Glomerular visceral epithelial cell (primary cell): ENCODE results near the gene AHRR.
"Not testable (repeated sequence)": the region's sequence is repeated elsewhere in the genome, so short reads cannot be mapped to it uniquely, and the experiment has no call there.

ENCODE experiments used
- DNase-seq: peaks from one replicate; pipeline ENCODE4 v3.0.0-alpha.2; 2016; ENCODE audit errors: extremely low spot score

The AHRR gene

DNA sequence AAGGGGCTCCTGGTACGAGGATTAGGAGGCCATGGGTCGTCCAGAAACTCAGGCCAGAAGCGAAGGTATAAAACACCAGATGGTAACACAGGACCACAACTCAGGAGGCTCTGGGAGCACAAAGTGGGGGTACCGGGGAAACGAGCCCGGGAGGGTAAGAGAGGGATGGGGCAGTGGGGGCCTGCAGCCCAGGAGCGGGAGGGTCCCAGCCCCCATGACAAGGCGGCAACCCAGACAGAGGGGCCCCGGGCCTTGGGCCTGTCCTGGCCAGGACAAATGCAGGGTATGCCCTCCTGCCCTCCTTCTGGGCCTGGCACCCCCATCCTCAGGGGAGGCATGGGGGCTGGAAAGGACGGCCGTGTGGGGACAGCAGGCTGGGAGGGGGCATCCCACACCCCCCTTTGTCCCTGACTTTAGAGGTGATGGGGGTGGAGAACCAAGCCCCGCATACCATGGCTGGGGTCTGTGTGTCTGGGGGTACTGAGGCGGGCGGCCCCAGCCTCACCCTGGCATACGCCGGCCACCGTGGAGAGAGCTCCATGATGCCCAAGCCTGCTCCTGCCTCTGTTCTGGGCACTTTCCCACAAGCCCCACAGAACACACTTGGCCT, 74.5 kb downstream of the AHRR start:
- no peak for DNase-seq

DNA sequence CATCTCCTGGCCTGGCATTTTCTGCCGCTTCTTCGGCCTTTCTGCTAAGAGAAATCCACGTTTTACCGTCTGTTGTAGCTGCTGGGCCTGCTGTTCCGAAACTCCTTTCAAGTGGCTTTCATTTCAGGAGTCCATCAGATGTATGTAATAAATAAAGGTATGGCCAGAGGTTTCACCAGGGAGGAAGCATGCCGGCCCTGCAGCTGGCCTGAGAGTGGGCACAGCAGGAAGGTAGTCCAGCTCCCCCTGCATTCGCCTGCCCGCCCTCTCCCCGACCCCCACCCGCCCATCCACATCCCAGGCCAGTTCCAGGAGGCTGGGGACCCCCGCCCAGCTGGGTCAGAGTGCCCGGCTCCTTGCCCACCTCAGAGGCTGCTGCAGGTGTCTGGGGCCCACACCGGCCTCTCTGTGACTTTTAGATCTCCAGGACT, 75.0 kb downstream of the AHRR start:
- no peak for DNase-seq

DNA sequence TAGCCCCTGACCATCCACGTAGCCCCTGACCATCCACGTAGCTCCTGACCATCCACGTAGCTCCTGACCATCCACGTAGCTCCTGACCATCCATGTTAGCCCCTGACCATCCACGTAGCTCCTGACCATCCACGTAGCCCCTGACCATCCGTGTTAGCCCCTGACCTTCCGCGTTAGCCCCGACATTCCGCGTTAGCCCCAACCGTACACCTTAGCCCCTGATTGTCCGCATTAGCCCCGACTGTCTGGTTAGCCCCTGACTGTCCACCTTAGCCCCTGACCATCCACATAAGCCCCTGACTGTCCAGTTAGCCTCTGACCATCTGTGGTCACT, 76.6 kb downstream of the AHRR start:
- DNase-seq: not testable (repeated sequence)

DNA sequence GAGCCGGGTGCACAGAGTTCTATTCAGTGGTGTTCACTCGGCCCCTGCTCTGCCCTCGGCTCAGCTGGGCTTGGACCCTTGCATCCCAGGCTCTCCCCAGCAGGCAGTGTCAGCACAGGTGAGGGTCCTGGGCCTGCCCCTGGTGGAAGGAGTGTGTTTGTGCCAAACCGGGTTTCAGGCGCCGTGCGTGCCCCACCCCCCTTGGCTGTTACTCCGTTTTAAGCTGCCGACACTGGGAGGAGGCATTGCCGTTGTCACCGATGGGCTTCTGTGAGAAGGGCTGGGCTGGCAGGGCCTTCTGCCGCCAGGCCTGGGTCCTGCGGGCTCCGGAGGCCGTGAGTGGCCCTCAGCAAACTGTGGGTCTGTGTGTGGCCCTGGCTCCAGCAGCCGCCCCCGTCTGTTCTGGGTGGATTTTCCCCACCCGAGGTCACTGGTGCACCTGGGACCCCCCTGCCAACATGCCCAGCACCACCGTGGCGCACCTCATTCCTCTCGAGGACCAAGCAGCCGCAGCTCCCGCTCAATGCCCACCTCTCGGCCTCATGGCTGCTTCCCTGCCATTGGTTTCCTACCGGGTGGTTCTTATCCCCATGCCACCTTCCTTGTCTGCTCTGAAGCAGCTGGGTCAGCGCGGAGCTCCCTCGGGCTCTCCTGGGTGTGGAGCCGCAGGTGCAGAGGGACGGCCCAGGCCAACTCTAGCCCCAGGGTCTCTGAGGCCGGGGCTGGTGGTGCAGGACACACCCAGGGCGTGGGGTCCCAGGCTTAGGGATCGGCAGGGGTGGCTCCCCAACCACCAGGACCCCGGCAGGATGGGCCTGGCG, 77.2 kb downstream of the AHRR start:
- no peak for DNase-seq

DNA sequence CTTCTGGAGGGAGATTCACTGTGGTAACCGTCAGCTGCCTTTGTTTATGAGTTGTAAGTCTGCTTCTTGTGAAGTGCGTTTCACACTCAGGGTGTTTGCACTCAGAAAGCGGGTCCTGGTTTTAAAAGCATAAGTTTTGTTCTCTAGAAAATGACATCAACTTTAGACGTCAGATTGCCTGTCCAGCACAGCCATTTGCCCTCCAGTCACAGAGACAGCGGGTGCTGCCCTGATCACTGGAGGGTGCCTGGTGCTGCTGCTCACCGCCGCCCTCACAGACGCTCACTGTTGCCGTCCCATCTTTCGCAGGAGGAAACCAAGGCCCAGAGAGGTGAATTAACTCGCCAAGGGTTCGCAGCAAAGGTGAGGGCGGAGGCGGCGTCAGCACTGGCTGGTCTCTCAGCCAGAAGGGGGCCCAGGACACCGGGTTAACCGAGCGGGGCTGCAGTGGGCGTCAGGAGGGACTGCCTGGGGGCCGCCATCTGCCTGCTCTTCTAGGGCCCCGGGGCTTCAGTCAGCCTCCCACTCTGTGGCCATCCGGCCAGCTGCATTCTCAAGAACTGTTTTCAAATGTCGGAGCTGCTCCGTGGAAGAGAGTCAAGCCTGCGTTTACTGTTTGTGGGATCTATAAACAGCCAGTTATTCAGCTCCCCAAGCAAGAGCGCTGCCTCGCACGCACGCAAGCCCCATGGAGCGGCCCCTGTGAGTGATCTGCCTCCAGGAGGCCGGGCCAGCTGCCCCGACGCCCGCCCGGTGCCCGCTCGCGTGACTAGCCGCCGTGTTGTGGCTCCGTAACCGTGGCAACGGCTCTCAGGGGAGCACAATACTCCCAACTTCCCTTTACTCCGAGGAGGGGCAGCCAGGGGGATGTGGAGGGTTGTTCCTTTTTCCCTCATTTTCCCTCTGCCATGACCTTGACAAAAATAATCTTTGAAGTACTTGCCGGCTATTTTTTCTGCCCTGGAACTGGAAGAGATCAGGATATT, 78.1 kb downstream of the AHRR start:
- peak; percentile 98 for DNase-seq

DNA sequence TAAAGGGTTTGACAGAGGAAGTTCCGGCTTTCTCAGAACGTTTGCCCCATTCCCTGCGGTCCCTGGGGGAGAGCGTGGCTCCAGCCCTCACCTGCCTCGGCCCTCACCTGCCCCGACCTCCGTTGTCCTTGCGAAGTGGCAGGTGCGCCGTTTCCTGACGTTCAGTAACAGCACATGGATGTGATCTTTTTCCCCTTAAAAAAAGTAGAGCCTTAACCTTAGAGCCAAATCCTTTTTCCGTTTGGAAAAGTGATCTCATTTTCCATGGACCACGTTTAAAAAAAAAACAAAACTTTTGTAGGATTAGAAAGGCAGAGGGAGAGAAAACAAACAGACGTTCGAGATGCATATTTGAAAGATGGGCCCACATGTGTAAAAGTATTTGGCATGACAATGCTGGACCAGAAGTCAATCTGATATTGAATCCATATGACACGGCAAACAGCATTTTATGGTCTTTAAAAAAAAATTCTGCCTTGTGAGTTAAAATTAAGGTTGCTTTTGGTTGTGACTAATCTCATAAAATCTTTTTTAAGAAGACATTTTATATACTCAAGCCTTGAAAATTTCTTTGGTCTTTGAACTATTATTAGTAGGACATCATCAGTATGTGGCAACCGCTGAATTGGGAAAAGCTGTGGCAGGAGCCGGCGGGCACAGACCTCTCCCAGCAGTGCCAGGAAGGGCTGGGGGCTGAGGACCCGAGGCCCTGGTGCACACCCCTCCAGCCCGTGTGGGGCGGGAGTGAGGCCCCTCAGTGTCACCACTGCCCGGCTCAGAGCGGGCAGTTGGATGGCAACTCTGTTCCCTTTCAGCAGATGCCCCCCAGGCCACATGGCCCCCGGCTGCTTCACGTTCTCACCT, 79.0 kb downstream of the AHRR start:
- DNase-seq: no peak

DNA sequence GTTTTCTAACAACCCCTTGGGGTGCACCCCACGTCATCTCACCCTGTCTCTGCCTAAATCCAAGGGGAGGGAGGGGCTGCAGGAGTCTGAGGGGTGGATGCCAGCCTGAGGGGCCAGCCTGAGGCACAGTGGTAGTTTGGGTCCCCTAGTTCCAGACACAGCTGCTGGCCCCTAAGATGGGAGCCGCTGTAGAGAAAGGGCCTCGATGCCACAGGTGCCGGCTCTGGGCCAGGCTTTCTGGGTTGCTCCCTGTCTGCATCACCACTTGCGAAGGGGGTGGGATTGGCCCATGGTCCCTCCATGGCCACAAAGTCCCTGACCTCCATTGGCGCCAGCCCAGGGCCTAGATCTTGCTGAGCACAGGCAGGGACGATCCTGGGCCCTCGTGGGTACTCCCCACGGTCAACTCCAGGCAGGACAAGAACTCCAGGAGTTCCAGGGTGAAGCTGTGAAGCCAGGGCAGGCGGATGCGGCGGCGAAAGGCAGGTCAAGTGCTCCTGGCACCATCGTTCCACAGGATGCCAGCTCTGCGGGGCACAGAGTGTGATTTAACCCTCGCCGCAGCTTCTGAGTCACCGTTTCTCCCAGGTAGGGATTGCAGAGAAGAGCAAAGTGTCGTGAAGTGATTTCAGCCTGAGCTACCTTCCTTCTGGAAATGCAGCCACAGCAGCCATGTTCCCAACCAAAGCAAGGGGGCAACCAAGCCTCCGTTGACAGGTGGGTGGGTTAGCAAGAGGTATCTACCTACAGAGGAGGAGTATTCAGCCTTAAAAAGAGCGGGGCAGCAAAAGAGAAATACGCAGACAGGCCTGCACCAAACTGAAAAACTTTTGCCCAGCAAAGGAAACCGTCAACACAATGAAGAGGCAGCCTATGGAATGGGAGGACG, 79.9 kb downstream of the AHRR start:
- no peak for DNase-seq

DNA sequence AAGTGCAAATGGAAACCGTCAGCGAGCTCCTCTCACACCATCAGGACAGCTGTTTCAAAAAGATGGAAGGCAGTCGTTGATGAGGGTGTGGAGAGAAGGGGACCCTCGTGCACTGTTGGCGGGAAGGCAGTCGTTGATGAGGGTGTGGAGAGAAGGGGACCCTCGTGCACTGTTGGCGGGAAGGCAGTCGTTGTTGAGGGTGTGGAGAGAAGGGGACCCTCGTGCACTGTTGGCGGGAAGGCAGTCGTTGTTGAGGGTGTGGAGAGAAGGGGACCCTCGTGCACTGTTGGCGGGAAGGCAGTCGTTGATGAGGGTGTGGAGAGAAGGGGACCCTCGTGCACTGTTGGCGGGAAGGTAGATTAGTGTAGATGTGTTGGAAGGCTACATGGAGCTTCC, 80.7 kb downstream of the AHRR start:
- DNase-seq: not testable (repeated sequence)

DNA sequence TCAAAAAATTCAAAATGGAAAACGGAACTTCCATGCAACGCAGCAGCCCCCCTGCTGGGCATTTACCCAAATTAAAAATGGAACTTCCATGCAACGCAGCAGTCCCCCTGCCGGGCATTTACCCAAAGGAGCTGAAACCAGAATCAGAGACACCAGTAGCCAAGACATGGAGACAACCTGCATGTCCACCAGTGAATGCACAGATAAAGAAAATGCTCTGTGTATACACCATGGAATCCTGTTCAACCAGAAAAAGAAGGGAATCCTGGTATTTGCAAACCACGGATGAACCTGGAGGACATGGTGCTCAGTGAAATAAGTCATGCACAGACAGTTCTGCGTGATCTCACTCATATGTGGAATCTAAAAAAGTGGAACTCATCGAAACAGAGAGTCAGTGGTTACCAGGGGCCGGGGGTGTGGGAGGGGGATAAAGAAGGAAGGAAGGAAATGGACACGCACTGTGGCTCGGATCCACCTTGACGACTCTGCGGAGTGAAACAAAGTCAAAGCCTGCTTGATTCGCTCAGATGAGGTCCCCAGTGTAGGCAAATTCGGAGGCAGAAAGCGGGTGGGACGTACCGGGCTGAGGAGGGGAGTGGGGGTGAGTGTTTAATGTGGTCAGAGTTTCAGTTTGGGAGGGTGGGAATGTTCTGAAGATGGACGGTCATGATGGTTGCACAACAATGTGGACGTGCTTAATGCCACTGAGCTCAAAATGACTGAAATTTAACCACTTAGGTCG, 81.3 kb downstream of the AHRR start:
- peak; percentile 36 for DNase-seq

DNA sequence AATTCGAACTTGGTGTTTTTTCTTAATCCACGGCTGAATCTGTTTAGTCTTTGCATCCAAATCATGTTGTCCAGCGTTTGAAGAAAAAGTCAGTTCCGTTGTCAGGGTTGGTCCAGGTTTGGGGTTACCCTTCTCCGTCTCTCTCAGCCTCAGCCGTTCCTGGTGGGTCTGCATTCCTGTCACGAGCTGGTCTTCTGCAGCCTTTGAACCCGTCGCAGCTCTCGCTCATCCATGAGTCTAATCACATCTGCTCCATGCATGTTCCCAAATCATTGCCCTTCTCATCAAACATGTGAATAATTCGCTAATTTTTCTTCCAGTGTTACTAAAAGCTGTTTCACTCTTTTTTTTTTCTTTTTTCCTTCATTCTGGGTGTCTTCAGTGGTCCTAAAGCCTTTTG, 82.5 kb downstream of the AHRR start:
- no peak for DNase-seq

DNA sequence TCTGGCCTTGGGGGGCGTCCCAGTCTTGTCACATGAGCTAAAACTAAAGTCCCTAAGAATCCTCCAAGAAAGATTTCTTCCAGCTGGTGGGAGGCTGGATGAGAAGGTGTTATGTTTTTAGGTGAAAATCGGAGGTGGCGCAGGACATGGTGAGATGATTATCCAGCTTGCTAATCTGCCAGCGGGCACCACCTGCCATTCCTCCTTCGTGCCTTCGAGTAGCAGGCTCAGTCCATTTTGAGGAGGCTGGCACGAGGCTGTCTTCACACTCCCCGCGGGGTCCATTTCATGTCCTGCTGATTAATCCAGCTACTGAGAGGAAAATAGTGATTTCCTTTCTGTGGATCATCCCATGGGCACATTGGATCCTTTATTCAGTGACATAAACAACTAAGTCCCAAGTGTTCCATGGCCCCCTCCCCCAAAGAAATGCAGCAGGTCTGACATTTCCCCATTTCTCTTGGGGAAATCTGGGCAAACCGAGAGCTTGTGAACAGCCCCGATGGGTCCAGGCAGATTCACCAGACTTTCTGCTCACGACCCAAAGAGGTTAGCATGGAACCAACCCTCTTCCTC, 83.2 kb downstream of the AHRR start:
- no peak for DNase-seq

DNA sequence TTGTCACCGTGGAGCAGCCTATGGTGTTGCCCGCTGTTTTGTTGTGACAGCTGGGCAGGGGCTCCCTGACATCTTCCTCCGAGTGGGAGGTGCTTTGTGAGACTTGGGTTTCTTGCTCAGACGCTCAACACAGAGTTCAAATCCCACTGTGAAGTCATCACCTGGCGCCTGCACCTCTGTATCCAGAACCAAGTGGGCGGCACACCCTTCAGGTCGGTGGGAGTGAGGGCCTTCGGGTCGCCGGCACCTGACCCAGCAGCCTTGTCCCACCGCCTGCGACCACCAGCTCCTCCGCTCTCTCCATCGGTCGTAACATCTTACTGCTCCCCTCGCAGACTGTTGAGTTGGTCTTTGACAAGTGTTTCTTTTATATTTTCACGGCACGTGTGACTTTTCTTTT, 83.9 kb downstream of the AHRR start:
- DNase-seq: no peak

DNA sequence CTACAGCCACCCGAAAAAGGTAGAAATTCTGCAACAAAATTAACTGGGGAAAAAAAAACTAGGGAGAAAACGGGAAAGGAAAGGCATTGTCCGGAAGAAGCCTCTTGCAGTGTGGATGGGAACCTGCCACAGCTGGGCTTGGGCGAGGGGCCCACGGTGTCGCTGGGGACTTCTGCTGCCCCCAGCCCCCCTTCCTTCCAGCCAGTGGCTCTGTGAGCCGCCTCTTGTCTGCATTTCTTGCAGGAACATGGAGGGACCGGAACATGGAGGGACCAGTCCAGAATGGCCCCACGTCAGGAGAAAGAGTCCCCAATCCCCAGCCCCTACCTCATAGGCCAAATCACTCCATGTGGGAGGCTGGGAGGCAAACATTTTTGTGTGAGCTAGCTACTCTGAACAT, 84.5 kb downstream of the AHRR start:
- DNase-seq: no peak

DNA sequence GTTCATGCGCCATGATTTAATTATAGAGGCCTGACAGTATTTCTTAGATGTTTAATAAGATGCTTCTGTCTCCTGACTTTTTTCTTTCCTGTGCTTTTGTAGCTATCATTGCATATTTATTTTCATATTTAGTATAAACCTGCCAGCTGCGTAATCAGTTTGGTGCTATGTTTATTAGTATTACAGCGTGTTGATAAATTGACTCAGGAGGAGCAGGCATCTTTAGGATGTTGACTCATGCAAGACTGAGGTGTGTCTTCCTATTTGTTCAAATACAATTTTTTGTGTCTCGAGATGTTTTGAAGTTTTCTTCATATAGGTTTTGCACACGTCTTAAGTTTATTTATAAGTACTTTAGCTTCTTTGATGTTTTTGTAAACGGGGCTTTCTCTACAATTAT, 85.5 kb downstream of the AHRR start:
- no peak for DNase-seq

DNA sequence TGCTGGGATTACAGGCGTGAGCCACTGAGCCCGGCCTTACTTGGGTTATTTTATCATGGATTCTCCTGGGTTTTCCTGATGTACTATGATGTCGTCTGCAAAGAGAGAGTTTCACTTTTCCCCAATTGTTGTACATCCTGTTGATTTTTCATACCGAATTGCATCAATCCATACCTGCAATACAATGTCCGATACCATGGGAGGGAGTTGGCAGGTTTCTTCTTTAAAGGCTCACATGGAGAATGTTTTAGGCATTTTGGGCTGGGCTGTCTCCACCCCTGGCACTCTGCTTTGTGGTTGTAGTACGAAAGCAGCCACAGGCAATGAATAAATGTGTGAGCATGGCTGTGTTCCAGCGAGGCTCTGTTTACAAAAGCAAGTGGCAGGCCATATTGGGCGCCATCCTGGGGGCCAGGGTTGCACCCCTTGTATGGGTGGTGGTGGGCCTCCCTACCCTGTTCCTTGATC, 86.3 kb downstream of the AHRR start:
- no peak for DNase-seq

DNA sequence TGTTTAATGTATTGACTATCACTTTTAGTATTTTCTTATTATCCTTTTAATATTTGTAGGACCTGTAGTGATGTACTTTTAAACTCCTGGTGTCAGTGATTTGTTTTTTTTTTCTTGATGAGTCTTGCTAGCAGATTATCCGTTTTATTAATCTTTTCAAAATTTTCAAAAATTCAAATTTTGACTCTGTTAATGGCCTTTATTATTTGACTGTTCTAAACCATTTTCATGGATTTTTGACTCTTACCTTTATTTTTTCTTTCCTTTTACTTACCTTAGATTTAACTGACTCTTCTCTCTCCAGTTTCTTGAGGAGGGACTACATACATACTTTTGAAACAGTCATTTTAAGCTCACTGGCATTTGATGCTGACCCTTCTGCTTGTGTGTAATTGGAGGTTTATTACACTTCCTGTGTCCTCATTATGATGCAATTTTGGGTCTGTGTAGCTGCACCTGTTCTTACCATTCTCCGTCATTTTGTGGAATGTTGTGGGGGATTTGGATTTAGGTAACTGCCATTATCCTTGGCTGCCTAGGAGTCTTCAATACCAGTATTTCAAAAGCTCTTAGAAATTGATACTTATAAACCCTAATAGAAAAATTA, 89.5 kb downstream of the AHRR start:
- no peak for DNase-seq

DNA sequence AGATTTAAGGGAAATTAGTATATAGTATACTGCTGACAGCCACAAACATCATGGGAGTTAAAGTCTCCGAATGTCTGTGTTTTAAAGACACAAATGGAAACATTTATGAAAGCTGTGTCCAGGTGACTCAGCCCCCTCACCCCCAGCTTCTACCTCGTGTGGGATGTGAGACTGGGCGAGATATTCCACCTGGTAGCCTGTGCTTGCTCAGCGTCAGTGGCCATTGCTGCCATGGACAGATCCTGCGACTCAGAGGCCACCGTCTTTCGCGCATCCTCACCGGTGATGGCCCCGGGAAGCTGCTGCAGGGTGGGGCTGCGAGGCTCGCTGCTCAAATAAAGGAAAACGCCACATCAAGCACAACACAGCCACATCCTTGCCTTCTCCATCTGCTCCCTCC, 90.2 kb downstream of the AHRR start:
- DNase-seq: no peak

DNA sequence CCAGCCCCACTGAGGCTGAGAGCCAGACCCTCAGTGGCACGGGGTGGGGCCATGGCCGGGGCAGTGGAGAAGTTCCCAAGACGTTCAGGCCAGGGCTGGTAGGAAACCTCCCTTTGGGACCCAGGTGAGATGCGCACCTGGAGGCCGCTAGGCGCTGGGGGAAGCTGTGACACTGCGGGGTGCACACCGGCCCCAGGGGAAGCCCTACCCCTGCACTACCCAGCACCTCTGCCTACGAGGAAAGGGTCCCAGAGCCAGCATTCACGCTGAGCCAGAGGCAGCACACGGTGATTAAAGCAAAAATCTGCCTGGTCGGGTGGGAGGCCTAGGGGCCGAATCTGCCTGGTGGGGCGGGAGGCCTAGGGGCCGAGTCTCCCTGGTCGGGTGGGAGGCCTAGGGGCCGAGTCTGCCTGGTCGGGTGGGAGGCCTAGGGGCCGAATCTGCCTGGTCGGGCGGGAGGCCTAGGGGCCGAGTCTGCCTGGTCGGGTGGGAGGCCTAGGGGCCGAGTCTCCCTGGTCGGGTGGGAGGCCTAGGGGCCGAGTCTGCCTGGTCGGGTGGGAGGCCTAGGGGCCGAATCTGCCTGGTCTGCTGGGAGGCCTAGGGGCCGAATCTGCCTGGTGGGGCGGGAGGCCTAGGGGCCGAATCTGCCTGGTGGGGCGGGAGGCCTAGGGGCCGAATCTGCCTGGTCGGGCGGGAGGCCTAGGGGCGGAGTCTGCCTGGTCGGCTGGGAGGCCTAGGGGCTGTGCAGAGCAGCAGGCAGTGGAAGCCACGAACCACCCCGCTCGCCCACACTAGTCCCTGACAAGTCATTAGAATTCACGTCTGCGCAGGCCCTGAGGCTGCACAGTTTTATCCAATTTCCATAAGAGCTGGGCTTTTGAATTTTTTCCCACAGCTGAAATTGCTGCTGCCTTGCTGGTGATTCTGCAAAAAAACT, 93.7 kb downstream of the AHRR start:
- DNase-seq: not testable (repeated sequence)
